Neural progenitor cell (in vitro differentiated cells): ENCODE data around the gene GHR. TPM values are rescaled to one million over a fixed set of nuclear protein-coding genes. Genes with fewer than 3 reads are reported as not detected.

Experiments used
- DNase-seq: peaks from one replicate; pipeline ENCODE4 v3.0.0-alpha.2; 2016; ENCODE audit warnings: low spot score
- H2AFZ ChIP-seq: fragments of 200-600 bp; sonication (generic); replicated peaks from 2 replicates; pipeline ENCODE4 v1.6.1; 2016; ENCODE audit warnings: antibody characterized with exemption
- H3F3A ChIP-seq: fragments of 200-600 bp; sonication (generic); 2 replicates; pipeline ENCODE4 v1.6.1; 2016; ENCODE audit warnings: antibody characterized with exemption, low read depth
- H3K27ac ChIP-seq: fragments of 200-600 bp; sonication (generic); 2 replicates; pipeline ENCODE4 v1.5.1; 2016; ENCODE audit warnings: mild to moderate bottlenecking
- H3K27me3 ChIP-seq: fragments of 200-600 bp; sonication (generic); 2 replicates; pipeline ENCODE4 v1.6.1; 2016; ENCODE audit warnings: mild to moderate bottlenecking, moderate library complexity
- H3K36me3 ChIP-seq: fragments of 200-600 bp; sonication (generic); 2 replicates; pipeline ENCODE4 v1.5.1; 2016
- H3K4me1 ChIP-seq: fragments of 200-600 bp; sonication (generic); 2 replicates; pipeline ENCODE4 v1.6.1; 2016; ENCODE audit warnings: mixed run types
- H3K4me2 ChIP-seq: fragments of 200-600 bp; sonication (generic); 2 replicates; pipeline ENCODE4 v1.6.1; 2016
- H3K4me3 ChIP-seq: fragments of 200-600 bp; sonication (generic); 2 replicates; pipeline ENCODE4 v1.5.1; 2016
- H3K79me2 ChIP-seq: fragments of 200-600 bp; sonication (generic); 2 replicates; pipeline ENCODE4 v1.6.1; 2016; ENCODE audit warnings: low read depth
- H3K9ac ChIP-seq: fragments of 200-600 bp; sonication (generic); 2 replicates; pipeline ENCODE4 v1.6.1; 2016
- H3K9me3 ChIP-seq: fragments of 200-600 bp; sonication (generic); 2 replicates; pipeline ENCODE4 v1.5.1; 2016; ENCODE audit warnings: low read depth
- H4K20me1 ChIP-seq: fragments of 200-600 bp; sonication (generic); 2 replicates; pipeline ENCODE4 v1.6.1; 2016; ENCODE audit warnings: low read depth
- H3K27ac Mint-ChIP-seq: 3 replicates; pipeline ENCODE4 v1.8.0; 2021; ENCODE audit warnings: mixed read lengths
- H3K27me3 Mint-ChIP-seq: 2 replicates; pipeline ENCODE4 v1.8.0; 2022; ENCODE audit warnings: low read depth, mild to moderate bottlenecking, inconsistent platforms, moderate library complexity, mixed read lengths; ENCODE audit not compliant: insufficient read depth
- H3K36me3 Mint-ChIP-seq: 3 replicates; pipeline ENCODE4 v1.8.0; 2021; ENCODE audit warnings: mixed read lengths
- H3K4me1 Mint-ChIP-seq: 3 replicates; pipeline ENCODE4 v1.8.0; 2021; ENCODE audit warnings: mixed read lengths
- H3K4me3 Mint-ChIP-seq: 3 replicates; pipeline ENCODE4 v1.8.0; 2021; ENCODE audit warnings: mild to moderate bottlenecking, moderate library complexity, mixed read lengths
- H3K9me3 Mint-ChIP-seq: 3 replicates; pipeline ENCODE4 v1.8.0; 2020; ENCODE audit warnings: mixed read lengths
- CTCF ChIP-seq: fragments of 200-600 bp; sonication (generic); IDR thresholded peaks from 2 replicates; pipeline ENCODE4 v1.5.1; 2017; ENCODE audit warnings: antibody characterized with exemption, mild to moderate bottlenecking
- EZH2 ChIP-seq: fragments of 200-600 bp; sonication (generic); IDR thresholded peaks from 2 replicates; pipeline ENCODE4 v1.6.1; 2017; ENCODE audit warnings: antibody characterized with exemption, mild to moderate bottlenecking, moderate library complexity
- EZH2phosphoT487 ChIP-seq: fragments of 200-600 bp; sonication (generic); IDR thresholded peaks from 2 replicates; pipeline ENCODE4 v1.6.1; 2017; ENCODE audit warnings: antibody characterized with exemption
- total RNA-seq: library from RNA; depleted of rRNA; stranded (reverse); fragments of >200 nt; gene quantifications from 2 replicates; pipeline ENCODE4 v1.2.3, GENCODE V29; 2015; ENCODE audit warnings: low replicate concordance

GHR gene
- total RNA-seq, 1 donor from 2014 or later, result 0.07 TPM

- Mint-ChIP-seq H3K36me3 (no peaks in the 10 kb centered on the region), H3K27ac (no peak overlapping the region), H3K9me3 (no peaks in the 10 kb centered on the region), H3K4me3 (no peak overlapping the region), H3K27me3 (no peaks in the 10 kb centered on the region), H3K4me1 (no peaks in the 10 kb centered on the region)
- no peak overlapping the region for H3K4me3 ChIP-seq
- H3K36me3 ChIP-seq, result no peaks in the 10 kb centered on the region
- TF ChIP-seq EZH2 (no peak), CTCF (no peak), EZH2phosphoT487 (no peak)
- H3K4me2 ChIP-seq, result no peak overlapping the region
- no peak for DNase-seq
- no peaks in the 10 kb centered on the region for H3K4me1 ChIP-seq
- no peaks in the 10 kb centered on the region for H3K27me3 ChIP-seq
- no peak overlapping the region for H3K9ac ChIP-seq
- no peaks in the 10 kb centered on the region for H4K20me1 ChIP-seq
- H3K79me2 ChIP-seq, result no peaks in the 10 kb centered on the region
- no peak overlapping the region for H2AFZ ChIP-seq
- H3K9me3 ChIP-seq, result no peaks in the 10 kb centered on the region
- H3K27ac ChIP-seq, result no peak overlapping the region
- H3F3A ChIP-seq, result no peaks in the 10 kb centered on the region
Measured at GRCh38 chr5:42597318-42597937, 174.2 kb downstream of the GHR start.

- no peak overlapping the region for H2AFZ ChIP-seq
Measured at GRCh38 chr5:42598311-42598710, 175.1 kb downstream of the GHR start.

GRCh38 chr5:42599106-42599505 is 175.9 kb downstream of the GHR start:
- Mint-ChIP-seq H3K36me3 (no peaks in the 10 kb centered on the region), H3K4me1 (no peaks in the 10 kb centered on the region), H3K27ac (no peak overlapping the region), H3K27me3 (no peaks in the 10 kb centered on the region), H3K4me3 (no peak overlapping the region), H3K9me3 (no peaks in the 10 kb centered on the region)
- Histone ChIP-seq H3K9me3 (no peaks in the 10 kb centered on the region), H3K4me2 (no peak overlapping the region), H3K36me3 (no peaks in the 10 kb centered on the region), H3K4me3 (no peak overlapping the region), H3K9ac (no peak overlapping the region), H3K27me3 (no peaks in the 10 kb centered on the region), H3K27ac (no peak overlapping the region), H3F3A (no peaks in the 10 kb centered on the region), H3K79me2 (no peaks in the 10 kb centered on the region), H4K20me1 (no peaks in the 10 kb centered on the region), H3K4me1 (no peaks in the 10 kb centered on the region), H2AFZ (no peak overlapping the region)
- DNase-seq, result no peak
- no peak for TF ChIP-seq EZH2
- no peak for TF ChIP-seq EZH2phosphoT487
- TF ChIP-seq CTCF, result no peak

More at GRCh38 chr5:42598311-42598710, 175.1 kb downstream of the GHR start:
- H3K4me1 Mint-ChIP-seq, result no peaks in the 10 kb centered on the region
- no peak for TF ChIP-seq CTCF
- H3K4me2 ChIP-seq, result no peak overlapping the region
- no peaks in the 10 kb centered on the region for H3F3A ChIP-seq
- no peaks in the 10 kb centered on the region for H3K4me1 ChIP-seq
- no peaks in the 10 kb centered on the region for H3K9me3 Mint-ChIP-seq
- H3K79me2 ChIP-seq, result no peaks in the 10 kb centered on the region
- H4K20me1 ChIP-seq, result no peaks in the 10 kb centered on the region
- H3K27me3 ChIP-seq, result no peaks in the 10 kb centered on the region
- no peak overlapping the region for H3K27ac Mint-ChIP-seq
- no peaks in the 10 kb centered on the region for H3K36me3 ChIP-seq
- no peaks in the 10 kb centered on the region for H3K36me3 Mint-ChIP-seq
- no peak overlapping the region for H3K9ac ChIP-seq
- H3K27me3 Mint-ChIP-seq, result no peaks in the 10 kb centered on the region
- no peak overlapping the region for H3K4me3 Mint-ChIP-seq
- H3K27ac ChIP-seq, result no peak overlapping the region
- no peak for DNase-seq
- no peaks in the 10 kb centered on the region for H3K9me3 ChIP-seq
- H3K4me3 ChIP-seq, result no peak overlapping the region
